HEK293T (cell line): ENCODE results near the gene CDHR5.

Source experiments
- BHLHE40 ChIP-seq: fragments of 450-650 bp; IDR thresholded peaks from 2 replicates; pipeline ENCODE4 v1.6.1; 2016; ENCODE audit warnings: mild to moderate bottlenecking, moderate library complexity, borderline replicate concordance
- CTBP1 ChIP-seq: fragments of 450-650 bp; IDR thresholded peaks from 2 replicates; pipeline ENCODE4 v1.6.1; 2016; ENCODE audit warnings: borderline replicate concordance
- FOXA1 ChIP-seq: fragments of 450-650 bp; IDR thresholded peaks from 2 replicates; pipeline ENCODE4 v1.6.1; 2016; ENCODE audit warnings: mild to moderate bottlenecking
- FOXK2 ChIP-seq: fragments of 450-650 bp; IDR thresholded peaks from 2 replicates; pipeline ENCODE4 v1.6.1; 2016; ENCODE audit warnings: mild to moderate bottlenecking
- FOXM1 ChIP-seq: fragments of 450-650 bp; IDR thresholded peaks from 2 replicates; pipeline ENCODE4 v1.6.1; 2017; ENCODE audit warnings: mild to moderate bottlenecking, borderline replicate concordance
- HDGF ChIP-seq: fragments of 450-650 bp; IDR thresholded peaks from 2 replicates; pipeline ENCODE4 v1.6.1; 2017; ENCODE audit warnings: antibody characterized with exemption, borderline replicate concordance
- L3MBTL2 ChIP-seq: fragments of 450-650 bp; conservative IDR thresholded peaks from 2 replicates; pipeline ENCODE4 v1.6.1; 2016; ENCODE audit warnings: mild to moderate bottlenecking
- NFRKB ChIP-seq: fragments of 450-650 bp; IDR thresholded peaks from 2 replicates; pipeline ENCODE4 v1.6.1; 2016; ENCODE audit warnings: mild to moderate bottlenecking, moderate library complexity
- SP1 ChIP-seq: fragments of 450-650 bp; IDR thresholded peaks from 2 replicates; pipeline ENCODE4 v1.6.1; 2017
- SUZ12 ChIP-seq: fragments of 450-650 bp; IDR thresholded peaks from 2 replicates; pipeline ENCODE4 v1.6.1; 2016; ENCODE audit warnings: mild to moderate bottlenecking
- TARDBP ChIP-seq: fragments of 450-650 bp; IDR thresholded peaks from 2 replicates; pipeline ENCODE4 v1.6.1; 2016
- ZNF384 ChIP-seq: fragments of 450-650 bp; IDR thresholded peaks from 2 replicates; pipeline ENCODE4 v1.6.1; 2016

GRCh38 chr11:635945-636510, 11.3 kb upstream of the CDHR5 start:
- TF ChIP-seq CTBP1: no peak
- TF ChIP-seq FOXM1: no peak
- no peak for TF ChIP-seq ZNF384
- no peak for TF ChIP-seq HDGF
- TF ChIP-seq FOXA1: no peak
- no peak for TF ChIP-seq SP1
- TF ChIP-seq SUZ12: no peak
- no peak for TF ChIP-seq NFRKB
- no peak for TF ChIP-seq BHLHE40
- TF ChIP-seq FOXK2: no peak
- no peak for TF ChIP-seq TARDBP
- TF ChIP-seq L3MBTL2: no peak
